ENCODE measurements around the gene HMBS.

- TF ChIP-seq CTCF (optimal IDR thresholded peaks at IDR 0.05 in 1 of 3, IDR thresholded peaks at IDR 0.05 in 1 of 3, conservative IDR thresholded peaks at IDR 0.05 in 1 of 3; ENCODE audit: extremely low read depth in 1 of 3, insufficient read depth in 2 of 3, low read length in 3 of 3) (no peak), EZH2 (IDR thresholded peaks at IDR 0.05; ENCODE audit: low read length) (no peak)
Measured at GRCh38 chr11:119087747-119088241, 3.1 kb downstream of the HMBS start.

All from keratinocyte (primary cell).